A673 (cell line): ENCODE data around the gene RNF44. TPM values are rescaled to one million over a fixed set of nuclear protein-coding genes. Genes with fewer than 3 reads are reported as not detected.

Experiments
- BruUV-seq: library from RNA; stranded (reverse); fragments of 400-500 nt; replicated peaks from 2 replicates; lab custom pipeline; 2021; lab: Mats Ljungman, UMichigan
- CTCF ChIA-PET: fragments of 300-600 bp; sonication (Branson Sonifier 250); formaldehyde crosslinking; loops from one replicate; lab custom pipeline; 2022; ENCODE audit warnings: antibody characterized with exemption; lab: Charles Lee
- POLR2A ChIA-PET: fragments of 300-600 bp; sonication (Branson Sonifier 250); formaldehyde crosslinking; loops from one replicate; lab custom pipeline; 2022; ENCODE audit warnings: antibody characterized with exemption; ENCODE audit not compliant: low non-redundant PET; lab: Charles Lee
- DNase-seq: peaks from one replicate; pipeline ENCODE4 v3.0.0-alpha.2; 2015; ENCODE audit warnings: low spot score
- H3K27ac ChIP-seq: fragments of 200-600 bp; sonication (generic); 2 replicates; pipeline ENCODE4 v1.5.1; 2016; ENCODE audit warnings: mixed run types, low read depth, mild to moderate bottlenecking, mixed read lengths, antibody characterized with exemption, low read length; ENCODE audit not compliant: poor library complexity, severe bottlenecking
- H3K27me3 ChIP-seq: fragments of 200-600 bp; sonication (generic); replicated peaks from 2 replicates; pipeline ENCODE4 v1.6.1; 2017; ENCODE audit warnings: mixed run types, low read depth, mild to moderate bottlenecking, mixed read lengths, antibody characterized with exemption, low read length; ENCODE audit not compliant: insufficient read depth, poor library complexity
- H3K36me3 ChIP-seq: fragments of 200-600 bp; sonication (generic); 2 replicates; pipeline ENCODE4 v1.6.1; 2016; ENCODE audit warnings: mixed run types, mild to moderate bottlenecking, mixed read lengths, antibody characterized with exemption, low read length; ENCODE audit not compliant: insufficient read depth, poor library complexity, severe bottlenecking
- H3K4me1 ChIP-seq: fragments of 200-600 bp; sonication (generic); 2 replicates; pipeline ENCODE4 v1.6.1; 2017; ENCODE audit warnings: mixed run types, mild to moderate bottlenecking, mixed read lengths, antibody characterized with exemption, low read length; ENCODE audit not compliant: insufficient read depth, poor library complexity, severe bottlenecking
- H3K4me3 ChIP-seq: fragments of 200-600 bp; sonication (generic); 2 replicates; pipeline ENCODE4 v1.5.1; 2016; ENCODE audit warnings: low read depth, mixed run types, mild to moderate bottlenecking, mixed read lengths, low read length; ENCODE audit not compliant: poor library complexity, severe bottlenecking
- H3K9me3 ChIP-seq: fragments of 200-600 bp; sonication (generic); 2 replicates; pipeline ENCODE4 v1.6.1; 2016; ENCODE audit warnings: mixed run types, low read depth, mild to moderate bottlenecking, mixed read lengths, antibody characterized with exemption, low read length; ENCODE audit not compliant: poor library complexity, severe bottlenecking
- EZH2 ChIP-seq: fragments of 200-600 bp; sonication (generic); IDR thresholded peaks from 2 replicates; pipeline ENCODE4 v1.6.1; 2017; ENCODE audit warnings: borderline replicate concordance, low read depth, mild to moderate bottlenecking, mixed read lengths, antibody characterized with exemption, low read length; ENCODE audit not compliant: poor library complexity, severe bottlenecking
- intact Hi-C: fragments of 100-400 bp; cut with micrococcal nuclease; formaldehyde crosslinking; loops from one replicate; pipeline ENCODE4 v1.10.0; 2022; ENCODE audit not compliant: unreplicated experiment
- total RNA-seq: library from RNA; stranded (reverse); gene quantifications from 2 replicates; pipeline ENCODE4 v1.2.3, GENCODE V29; 2021
- TF ChIP-seq, protein P1 (sequence below): fragments of 300-800, 200-600 bp; sonication (generic); conservative IDR thresholded peaks from 2 replicates; pipeline ENCODE4 v1.5.1; 2017; ENCODE audit warnings: low read depth, mild to moderate bottlenecking, antibody characterized with exemption, low read length, moderate library complexity, mixed read lengths

The RNF44 gene
- total RNA-seq, 1 experiment from 2014 or later = 92.8 TPM

DNA sequence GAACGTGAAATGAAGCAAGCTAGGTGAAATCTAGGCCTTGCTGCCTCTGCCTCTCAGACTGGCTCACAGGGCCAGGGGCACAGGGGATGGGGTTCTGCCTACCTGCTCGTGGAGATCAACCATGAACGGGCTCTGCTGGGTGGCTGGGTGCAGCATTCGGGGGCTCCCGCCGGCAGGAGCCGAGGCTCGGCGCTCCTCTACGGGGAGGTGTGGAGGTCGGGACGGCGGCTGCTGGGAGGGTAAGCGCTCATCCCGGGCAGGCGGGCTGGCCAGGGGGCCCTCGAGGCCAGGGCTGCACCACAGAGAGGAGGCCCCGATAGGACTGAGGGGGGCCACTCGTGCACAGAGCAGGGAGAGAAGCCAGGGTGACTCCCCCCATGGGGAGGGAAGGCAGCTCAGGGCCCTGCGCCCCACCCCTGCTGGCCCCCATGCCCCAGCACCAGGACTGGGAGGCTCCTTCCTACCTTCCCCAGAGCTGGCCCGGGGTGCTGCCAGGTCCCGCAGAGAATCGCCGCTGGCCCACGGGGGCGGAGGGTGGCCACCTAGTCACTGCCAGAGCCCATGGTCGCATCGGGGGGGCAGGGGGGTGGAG, 5.2 kb downstream of the RNF44 start:
- Histone ChIP-seq H3K9me3 (no peaks in the 10 kb centered on the region), H3K36me3 (peaks cover 46% of the 10 kb centered on the region), H3K27ac (peak overlapping the region; percentile 47), H3K4me1 (peaks cover 41% of the 10 kb centered on the region), H3K4me3 (no peak overlapping the region), H3K27me3 (no peaks in the 10 kb centered on the region)
- POLR2A ChIA-PET = no interaction called here
- no peak for TF ChIP-seq EZH2
- TF ChIP-seq, protein P1, sequence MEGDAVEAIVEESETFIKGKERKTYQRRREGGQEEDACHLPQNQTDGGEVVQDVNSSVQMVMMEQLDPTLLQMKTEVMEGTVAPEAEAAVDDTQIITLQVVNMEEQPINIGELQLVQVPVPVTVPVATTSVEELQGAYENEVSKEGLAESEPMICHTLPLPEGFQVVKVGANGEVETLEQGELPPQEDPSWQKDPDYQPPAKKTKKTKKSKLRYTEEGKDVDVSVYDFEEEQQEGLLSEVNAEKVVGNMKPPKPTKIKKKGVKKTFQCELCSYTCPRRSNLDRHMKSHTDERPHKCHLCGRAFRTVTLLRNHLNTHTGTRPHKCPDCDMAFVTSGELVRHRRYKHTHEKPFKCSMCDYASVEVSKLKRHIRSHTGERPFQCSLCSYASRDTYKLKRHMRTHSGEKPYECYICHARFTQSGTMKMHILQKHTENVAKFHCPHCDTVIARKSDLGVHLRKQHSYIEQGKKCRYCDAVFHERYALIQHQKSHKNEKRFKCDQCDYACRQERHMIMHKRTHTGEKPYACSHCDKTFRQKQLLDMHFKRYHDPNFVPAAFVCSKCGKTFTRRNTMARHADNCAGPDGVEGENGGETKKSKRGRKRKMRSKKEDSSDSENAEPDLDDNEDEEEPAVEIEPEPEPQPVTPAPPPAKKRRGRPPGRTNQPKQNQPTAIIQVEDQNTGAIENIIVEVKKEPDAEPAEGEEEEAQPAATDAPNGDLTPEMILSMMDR = no peak
- no peak for DNase-seq
- BruUV-seq = no TSS peak
- CTCF ChIA-PET = no interaction called here
- intact Hi-C loops = no loop called here

DNA sequence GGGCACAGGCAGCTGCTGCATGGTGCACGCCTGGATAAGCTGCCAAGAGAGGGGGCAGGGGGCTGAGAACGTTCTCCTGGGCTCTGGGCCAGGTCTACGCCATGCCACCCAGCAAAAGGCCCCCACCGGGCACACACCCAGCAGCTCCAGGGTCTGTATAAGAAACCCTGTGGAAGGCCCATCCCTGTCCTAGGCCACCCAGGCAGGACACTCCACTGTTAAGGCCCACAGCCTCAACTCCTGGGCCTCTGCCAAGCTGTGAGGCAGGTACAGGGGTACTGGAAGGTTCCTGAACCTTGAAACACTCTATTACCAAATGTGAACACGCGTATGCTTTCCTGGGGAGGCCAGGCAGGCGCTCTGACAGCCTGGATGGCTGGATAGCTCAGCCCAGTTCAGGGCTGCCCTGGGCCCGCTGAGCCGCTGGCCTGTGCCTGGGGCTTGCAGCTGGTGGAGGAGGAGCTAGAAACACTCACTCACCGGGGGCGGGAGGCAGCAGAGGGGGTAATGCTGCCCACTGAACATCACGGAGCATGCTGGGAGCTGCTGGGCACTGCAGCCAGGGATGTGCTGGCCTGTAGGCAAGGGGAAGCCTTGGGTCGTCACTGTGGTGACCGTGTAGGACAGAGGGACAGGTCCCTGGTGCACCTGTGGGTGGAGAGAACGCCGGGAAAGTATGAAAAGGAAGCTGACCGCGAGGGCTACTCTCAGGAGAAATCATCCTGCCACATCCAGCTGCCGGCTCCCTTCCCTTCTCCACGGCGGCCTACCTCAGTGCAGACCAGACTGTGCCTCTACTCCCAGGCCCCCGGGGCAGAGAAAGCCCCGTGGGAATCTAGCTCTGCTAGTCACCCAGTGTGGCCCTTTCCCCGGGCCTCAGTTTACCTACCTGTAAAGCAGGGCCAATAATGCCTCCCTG, 6.0 kb downstream of the RNF44 start:
- intact Hi-C loops = no loop called here

DNA sequence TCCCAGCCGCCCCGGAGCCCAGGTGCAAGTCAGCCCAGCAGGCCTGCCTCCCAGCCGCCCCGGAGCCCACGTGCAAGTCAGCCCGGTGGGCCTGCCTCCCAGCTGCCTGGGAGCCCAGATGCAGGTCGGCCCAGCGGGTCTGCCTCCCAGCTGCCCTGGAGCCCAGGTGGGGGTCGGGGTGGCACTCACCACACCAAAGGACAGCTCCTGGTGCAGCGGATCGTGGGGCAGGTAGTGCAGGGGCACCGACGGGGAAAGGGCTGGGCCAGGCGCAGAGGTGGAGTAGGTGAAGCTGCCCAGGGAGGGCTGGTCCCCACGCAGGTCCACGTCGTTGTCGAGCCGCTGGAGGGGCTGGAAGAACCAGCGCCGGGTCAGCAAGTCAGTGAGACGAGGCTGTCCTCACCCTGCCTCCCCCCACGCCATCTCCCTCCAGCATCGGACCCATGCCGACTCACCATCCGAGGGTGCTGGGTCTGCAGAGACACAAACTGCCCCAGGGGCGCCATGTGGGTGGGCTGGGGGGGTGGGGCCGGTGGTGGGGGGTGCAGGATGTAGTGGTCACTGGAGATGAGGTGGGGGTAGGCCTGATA, 6.7 kb downstream of the RNF44 start:
- H3K4me3 ChIP-seq = no peak overlapping the region
- no TSS peak for BruUV-seq
- ChIA-PET CTCF (no interaction called here), POLR2A (no interaction called here)
- intact Hi-C loops = no loop called here
- H3K4me1 ChIP-seq = peaks cover 41% of the 10 kb centered on the region
- H3K27me3 ChIP-seq = no peaks in the 10 kb centered on the region
- H3K36me3 ChIP-seq = peaks cover 46% of the 10 kb centered on the region
- no peaks in the 10 kb centered on the region for H3K9me3 ChIP-seq
- no peak for TF ChIP-seq EZH2
- TF ChIP-seq, protein P1 = no peak
- no peak overlapping the region for H3K27ac ChIP-seq
- DNase-seq = no peak

More for the DNA sequence above, 6.0 kb downstream of the RNF44 start:
- H3K9me3 ChIP-seq = no peaks in the 10 kb centered on the region
- peaks cover 41% of the 10 kb centered on the region for H3K4me1 ChIP-seq
- H3K36me3 ChIP-seq = peaks cover 46% of the 10 kb centered on the region
- H3K4me3 ChIP-seq = no peak overlapping the region
- BruUV-seq = no TSS peak
- H3K27me3 ChIP-seq = no peaks in the 10 kb centered on the region
- CTCF ChIA-PET = no interaction called here
- POLR2A ChIA-PET = no interaction called here
- peak overlapping the region; percentile 47 for H3K27ac ChIP-seq
- no peak for DNase-seq
- TF ChIP-seq, protein P1 = no peak
- no peak for TF ChIP-seq EZH2
